Gastrocnemius medialis (tissue), 4 donors: ENCODE data around the gene GPR42.

ENCODE experiments used
- POLR2A ChIP-seq, 2 donors: fragments of 450-650 bp; IDR thresholded peaks; one replicate each; pipeline ENCODE4 v1.6.1; 2017; ENCODE audit warnings: antibody characterized with exemption in 2 of 2, mild to moderate bottlenecking in 2 of 2, moderate library complexity in 2 of 2
- TF ChIP-seq, protein P1 (sequence below), 5 experiments: fragments of 450-650 bp in 3 of 5; fragments of 200-600 bp in 2 of 5; sonication (generic) in 2 of 5; IDR thresholded peaks in 4 of 5; conservative IDR thresholded peaks in 1 of 5; 1 replicate in 4 of 5; 2 replicates in 1 of 5; pipeline ENCODE4 v1.5.1; 2016 to 2019; ENCODE audit warnings: antibody characterized with exemption in 5 of 5, mild to moderate bottlenecking in 3 of 5, moderate library complexity in 3 of 5

DNA sequence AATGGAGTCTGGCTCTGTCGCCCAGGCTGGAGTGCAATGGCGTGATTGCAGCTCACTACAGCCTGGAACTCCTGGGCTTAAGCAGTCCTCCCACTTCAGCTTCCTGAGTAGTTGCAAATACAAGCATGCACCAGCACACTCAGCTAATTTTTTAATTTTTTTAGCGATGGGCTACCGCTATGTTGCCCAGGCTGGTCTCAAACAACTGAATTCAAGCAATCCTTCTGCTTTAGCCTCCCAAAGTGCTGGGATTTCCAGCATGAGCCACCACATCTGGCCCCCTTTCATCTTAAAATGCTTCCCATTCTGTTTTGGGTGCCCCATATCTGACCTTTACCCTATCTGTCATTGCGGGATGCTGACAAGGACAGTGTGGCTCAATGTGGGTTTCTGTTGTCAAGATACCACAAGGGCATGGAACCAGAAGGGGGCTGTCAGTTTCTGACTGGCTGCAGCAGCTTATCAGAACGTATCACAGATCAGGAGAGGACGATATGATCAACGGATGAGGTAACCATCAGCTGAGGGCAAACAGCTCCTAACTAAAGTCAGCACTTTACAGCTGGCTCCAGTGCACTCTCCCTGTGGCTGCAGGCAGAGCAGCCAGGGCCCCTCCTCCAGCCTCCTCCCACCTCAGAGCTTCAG, 32.4 kb downstream of the GPR42 start:
- TF ChIP-seq, protein P1, sequence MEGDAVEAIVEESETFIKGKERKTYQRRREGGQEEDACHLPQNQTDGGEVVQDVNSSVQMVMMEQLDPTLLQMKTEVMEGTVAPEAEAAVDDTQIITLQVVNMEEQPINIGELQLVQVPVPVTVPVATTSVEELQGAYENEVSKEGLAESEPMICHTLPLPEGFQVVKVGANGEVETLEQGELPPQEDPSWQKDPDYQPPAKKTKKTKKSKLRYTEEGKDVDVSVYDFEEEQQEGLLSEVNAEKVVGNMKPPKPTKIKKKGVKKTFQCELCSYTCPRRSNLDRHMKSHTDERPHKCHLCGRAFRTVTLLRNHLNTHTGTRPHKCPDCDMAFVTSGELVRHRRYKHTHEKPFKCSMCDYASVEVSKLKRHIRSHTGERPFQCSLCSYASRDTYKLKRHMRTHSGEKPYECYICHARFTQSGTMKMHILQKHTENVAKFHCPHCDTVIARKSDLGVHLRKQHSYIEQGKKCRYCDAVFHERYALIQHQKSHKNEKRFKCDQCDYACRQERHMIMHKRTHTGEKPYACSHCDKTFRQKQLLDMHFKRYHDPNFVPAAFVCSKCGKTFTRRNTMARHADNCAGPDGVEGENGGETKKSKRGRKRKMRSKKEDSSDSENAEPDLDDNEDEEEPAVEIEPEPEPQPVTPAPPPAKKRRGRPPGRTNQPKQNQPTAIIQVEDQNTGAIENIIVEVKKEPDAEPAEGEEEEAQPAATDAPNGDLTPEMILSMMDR (IDR thresholded peaks at IDR 0.05 in 4 of 5, conservative IDR thresholded peaks at IDR 0.05 in 1 of 5), result no peak
- TF ChIP-seq POLR2A (IDR thresholded peaks at IDR 0.05), result no peak
